Mesendoderm (in vitro differentiated cells): Measurements from ENCODE around the gene PHOX2A.

ENCODE experiments used
- DNase-seq: peaks from one replicate; pipeline ENCODE4 v3.0.0; 2013
- H2AK5ac ChIP-seq: 2 replicates; pipeline ENCODE4 v1.6.1; 2013; ENCODE audit warnings: low read length, inconsistent platforms
- H2BK120ac ChIP-seq: 2 replicates; pipeline ENCODE4 v1.6.1; 2013; ENCODE audit warnings: low read depth, mild to moderate bottlenecking, low read length, moderate library complexity, mixed read lengths
- H2BK15ac ChIP-seq: replicated peaks from 2 replicates; pipeline ENCODE4 v1.6.1; 2013; ENCODE audit warnings: low read depth, mild to moderate bottlenecking, moderate library complexity
- H2BK5ac ChIP-seq: 2 replicates; pipeline ENCODE4 v1.6.1; 2013; ENCODE audit warnings: low read length, inconsistent platforms
- H3K18ac ChIP-seq: 2 replicates; pipeline ENCODE4 v1.6.1; 2013; ENCODE audit warnings: mild to moderate bottlenecking, low read length, mixed read lengths
- H3K23ac ChIP-seq: one replicate; pipeline ENCODE4 v1.6.1; 2013; ENCODE audit warnings: low read length
- H3K27ac ChIP-seq: 2 replicates; pipeline ENCODE4 v1.5.1; 2013; ENCODE audit warnings: low read depth, mild to moderate bottlenecking, inconsistent platforms, low read length, moderate library complexity
- H3K27me3 ChIP-seq: 2 replicates; pipeline ENCODE4 v1.6.1; 2013; ENCODE audit warnings: low read length, control low read depth, mild to moderate bottlenecking, inconsistent platforms; ENCODE audit not compliant: insufficient read depth, poor library complexity
- H3K36me3 ChIP-seq: 2 replicates; pipeline ENCODE4 v1.6.1; 2013; ENCODE audit warnings: low read length, inconsistent platforms; ENCODE audit not compliant: control insufficient read depth, insufficient read depth
- H3K4ac ChIP-seq: one replicate; pipeline ENCODE4 v1.6.1; 2013; ENCODE audit warnings: low read depth, mild to moderate bottlenecking, low read length, moderate library complexity
- H3K4me1 ChIP-seq: 2 replicates; pipeline ENCODE4 v1.6.1; 2013; ENCODE audit warnings: low read depth, low read length, inconsistent platforms; ENCODE audit not compliant: control insufficient read depth
- H3K4me2 ChIP-seq: 2 replicates; pipeline ENCODE4 v1.6.1; 2013; ENCODE audit warnings: low read length
- H3K4me3 ChIP-seq: 2 replicates; pipeline ENCODE4 v1.5.1; 2013; ENCODE audit warnings: mild to moderate bottlenecking, low read length
- H3K56ac ChIP-seq: one replicate; pipeline ENCODE4 v1.6.1; 2013; ENCODE audit warnings: low read length
- H3K79me1 ChIP-seq: 2 replicates; pipeline ENCODE4 v1.6.1; 2013; ENCODE audit warnings: low read length, inconsistent platforms
- H3K79me2 ChIP-seq: 2 replicates; pipeline ENCODE4 v1.6.1; 2013; ENCODE audit warnings: mild to moderate bottlenecking, low read length; ENCODE audit not compliant: control insufficient read depth, insufficient read depth
- H3K9ac ChIP-seq: 2 replicates; pipeline ENCODE4 v1.6.1; 2013; ENCODE audit warnings: low read length, inconsistent platforms
- H4K5ac ChIP-seq: one replicate; pipeline ENCODE4 v1.6.1; 2013; ENCODE audit warnings: low read length
- H4K8ac ChIP-seq: one replicate; pipeline ENCODE4 v1.6.1; 2013; ENCODE audit warnings: low read depth, mild to moderate bottlenecking, control low read depth, low read length, moderate library complexity
- WGBS: extraction: QIAGEN DNeasy Blood & Tissue Kit; methylation state at CpG from one replicate; pipeline ENCODE4 v1.1.7; 2013; ENCODE audit warnings: low lambda C conversion rate, missing lambda C conversion rate; ENCODE audit not compliant: insufficient coverage; ENCODE audit errors: extremely low coverage; 5-methylcytosine and 5-hydroxymethylcytosine counted together

PHOX2A gene

DNA sequence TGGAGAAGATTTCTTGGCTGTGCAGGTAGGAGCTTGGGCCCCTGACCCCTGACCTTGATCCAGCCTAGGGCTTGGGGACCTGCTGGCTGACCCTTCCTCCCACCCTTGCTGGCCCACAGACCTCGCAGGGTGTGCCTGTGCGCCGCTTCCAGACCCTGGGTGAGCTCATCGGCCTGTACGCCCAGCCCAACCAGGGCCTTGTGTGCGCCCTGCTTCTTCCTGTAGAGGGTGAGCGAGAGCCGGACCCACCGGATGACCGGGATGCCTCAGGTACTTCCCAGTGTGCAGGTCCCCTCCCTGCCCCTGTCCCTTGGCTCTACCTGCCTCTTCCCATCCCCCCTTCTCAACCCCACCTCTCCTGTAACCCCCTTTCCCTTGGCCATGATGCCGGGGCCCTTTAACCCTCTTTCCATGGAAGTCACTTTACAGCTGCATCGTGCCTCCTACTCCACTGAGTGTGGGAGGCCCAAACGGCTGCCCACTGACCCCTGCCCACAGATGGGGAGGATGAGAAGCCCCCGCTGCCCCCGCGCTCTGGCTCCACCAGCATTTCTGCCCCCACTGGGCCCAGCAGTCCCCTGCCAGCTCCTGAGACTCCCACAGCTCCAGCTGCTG, 15.6 kb downstream of the PHOX2A start:
- Histone ChIP-seq H3K4me3 (no peak overlapping the region), H3K36me3 (peaks cover 29% of the 10 kb centered on the region), H3K4me1 (no peaks in the 10 kb centered on the region), H3K27me3 (no peaks in the 10 kb centered on the region), H2BK15ac (no peak overlapping the region), H3K4me2 (no peak overlapping the region), H3K27ac (no peak overlapping the region), H4K5ac (no peak overlapping the region), H3K23ac (no peak overlapping the region), H3K56ac (no peak overlapping the region), H2AK5ac (no peak overlapping the region), H4K8ac (no peak overlapping the region), H2BK5ac (no peak overlapping the region), H3K79me1 (peaks cover 15% of the 10 kb centered on the region), H3K18ac (no peak overlapping the region), H3K4ac (no peak overlapping the region), H2BK120ac (no peak overlapping the region), H3K79me2 (peaks cover 12% of the 10 kb centered on the region), H3K9ac (no peak overlapping the region)
- DNase-seq, result no peak
- WGBS, result no CpG with 5 or more reads among the region's 16 CpGs

- no peak overlapping the region for H4K8ac ChIP-seq
- H3K18ac ChIP-seq, result no peak overlapping the region
- H2BK120ac ChIP-seq, result no peak overlapping the region
- no peak overlapping the region for H3K4ac ChIP-seq
- H3K23ac ChIP-seq, result no peak overlapping the region
- H3K27ac ChIP-seq, result no peak overlapping the region
- no peak overlapping the region for H3K56ac ChIP-seq
- H3K9ac ChIP-seq, result no peak overlapping the region
- H2BK15ac ChIP-seq, result no peak overlapping the region
- H3K4me1 ChIP-seq, result peaks cover 1% of the 10 kb centered on the region
- peaks cover 12% of the 10 kb centered on the region for H3K79me2 ChIP-seq
- peaks cover 15% of the 10 kb centered on the region for H3K79me1 ChIP-seq
- H2AK5ac ChIP-seq, result no peak overlapping the region
- WGBS, result no CpG with 5 or more reads among the region's 14 CpGs
- DNase-seq, result no peak
- H4K5ac ChIP-seq, result no peak overlapping the region
- no peak overlapping the region for H2BK5ac ChIP-seq
- H3K27me3 ChIP-seq, result no peaks in the 10 kb centered on the region
- no peak overlapping the region for H3K4me2 ChIP-seq
- H3K4me3 ChIP-seq, result no peak overlapping the region
- H3K36me3 ChIP-seq, result peaks cover 24% of the 10 kb centered on the region
These were observed 16.4 kb downstream of the PHOX2A start for GRCh38 chr11:72227316-72228228.

- Histone ChIP-seq H2BK15ac (no peak overlapping the region), H3K79me1 (peaks cover 15% of the 10 kb centered on the region), H2BK120ac (no peak overlapping the region), H3K4me2 (no peak overlapping the region), H3K27ac (no peak overlapping the region), H4K5ac (no peak overlapping the region), H3K18ac (no peak overlapping the region), H3K4ac (no peak overlapping the region), H4K8ac (no peak overlapping the region), H3K36me3 (peaks cover 22% of the 10 kb centered on the region), H3K27me3 (no peaks in the 10 kb centered on the region), H3K4me3 (no peak overlapping the region), H3K4me1 (peaks cover 8% of the 10 kb centered on the region), H2AK5ac (no peak overlapping the region), H3K23ac (no peak overlapping the region), H2BK5ac (no peak overlapping the region), H3K9ac (no peak overlapping the region), H3K79me2 (peaks cover 12% of the 10 kb centered on the region), H3K56ac (no peak overlapping the region)
- no peak for DNase-seq
- no CpG with 5 or more reads among the region's 5 CpGs for WGBS
These were observed 17.3 kb downstream of the PHOX2A start for GRCh38 chr11:72226701-72227100.

DNA sequence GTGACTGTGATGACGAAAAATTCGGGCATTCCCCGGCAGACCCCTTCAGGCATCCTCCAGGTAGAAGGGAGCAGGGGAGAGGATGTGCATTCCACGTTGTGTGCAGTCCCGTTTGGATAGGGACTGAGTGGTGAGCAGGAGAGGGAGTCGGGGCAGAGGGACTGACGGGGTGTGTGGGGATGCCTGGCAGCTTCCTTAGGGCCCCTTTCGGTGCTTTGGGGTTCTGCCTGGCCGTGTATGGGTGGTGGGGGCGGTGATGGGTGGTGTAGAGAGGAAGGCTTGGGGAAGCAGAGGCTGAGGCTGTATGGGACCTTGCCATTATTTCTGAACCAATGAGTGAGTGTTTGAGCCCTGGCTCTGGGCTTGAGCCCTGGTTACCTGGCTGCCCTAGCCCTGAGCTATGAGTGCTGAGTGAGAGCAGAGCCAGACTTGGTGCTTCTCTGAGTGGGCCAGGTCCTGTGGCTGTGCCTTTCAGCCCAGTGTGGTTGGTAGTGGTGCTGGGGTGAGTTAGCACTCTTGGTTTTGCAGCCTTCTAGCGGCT, 18.5 kb downstream of the PHOX2A start:
- H3K9ac ChIP-seq, result peak overlapping the region; percentile 97
- H2BK5ac ChIP-seq, result no peak overlapping the region
- H3K27me3 ChIP-seq, result no peaks in the 10 kb centered on the region
- DNase-seq, result peak; percentile 26
- peak overlapping the region; percentile 93 for H3K56ac ChIP-seq
- H3K4ac ChIP-seq, result peak overlapping the region; percentile 99
- H2BK120ac ChIP-seq, result no peak overlapping the region
- H3K4me2 ChIP-seq, result peak overlapping the region; percentile 91
- H3K79me2 ChIP-seq, result peaks cover 12% of the 10 kb centered on the region
- H2BK15ac ChIP-seq, result no peak overlapping the region
- H4K8ac ChIP-seq, result no peak overlapping the region
- H3K4me3 ChIP-seq, result peak overlapping the region; percentile 75
- H3K36me3 ChIP-seq, result peaks cover 12% of the 10 kb centered on the region
- no peak overlapping the region for H2AK5ac ChIP-seq
- no peak overlapping the region for H3K27ac ChIP-seq
- H3K18ac ChIP-seq, result peak overlapping the region; percentile 96
- peaks cover 10% of the 10 kb centered on the region for H3K4me1 ChIP-seq
- WGBS, result no CpG with 5 or more reads among the region's 11 CpGs
- H3K23ac ChIP-seq, result peak overlapping the region; percentile 51
- H4K5ac ChIP-seq, result no peak overlapping the region
- peaks cover 15% of the 10 kb centered on the region for H3K79me1 ChIP-seq

GRCh38 chr11:72224564-72225410, 19.2 kb downstream of the PHOX2A start, which contains the start of gene INPPL1:
Gene INPPL1 (plus strand): TSS chr11:72224767. CDS start chr11:72224985, 218 bp downstream.
- H3K56ac ChIP-seq, result peak within 1 kb of the TSS; percentile 93
- H2AK5ac ChIP-seq, result no peak within 1 kb of the TSS
- no peak within 1 kb of the TSS for H4K5ac ChIP-seq
- peak within 1 kb of the TSS; percentile 89 for H2BK5ac ChIP-seq
- H2BK120ac ChIP-seq, result peak within 1 kb of the TSS; percentile 90
- H3K79me2 ChIP-seq, result peaks cover 12% of the 10 kb centered on the region
- H3K4ac ChIP-seq, result peak within 1 kb of the TSS; percentile 99
- H3K27ac ChIP-seq, result peak within 1 kb of the TSS; percentile 98
- DNase-seq, result peak; percentile 70
- WGBS, result no CpG with 5 or more reads among the region's 81 CpGs
- H3K4me2 ChIP-seq, result peak within 1 kb of the TSS; percentile 99
- no peaks in the 10 kb centered on the region for H3K27me3 ChIP-seq
- peak within 1 kb of the TSS; percentile 89 for H3K23ac ChIP-seq
- peak within 1 kb of the TSS; percentile 97 for H3K9ac ChIP-seq
- peak within 1 kb of the TSS; percentile 76 for H2BK15ac ChIP-seq
- peak within 1 kb of the TSS; percentile 91 for H3K4me3 ChIP-seq
- H3K18ac ChIP-seq, result peak within 1 kb of the TSS; percentile 96
- peaks cover 6% of the 10 kb centered on the region for H3K36me3 ChIP-seq
- peak within 1 kb of the TSS; percentile 82 for H4K8ac ChIP-seq
- peaks cover 15% of the 10 kb centered on the region for H3K79me1 ChIP-seq
- peaks cover 10% of the 10 kb centered on the region for H3K4me1 ChIP-seq
